Heart left ventricle (tissue), 16 donors: ENCODE results near the gene THSD4. TPM values are rescaled to one million over a fixed set of nuclear protein-coding genes. Genes with fewer than 3 reads are reported as not detected.
"Not testable (repeated sequence)": the region's sequence is repeated elsewhere in the genome, so short reads cannot be mapped to it uniquely, and the experiment has no call there.

Experiments
- ATAC-seq, 4 donors: fragments of 200-7000 bp; cut with Tn5 transposase; one replicate each; pipeline ENCODE4 v1.9.1; 2020 to 2022; ENCODE audit warnings: moderate library complexity in 4 of 4, mild to moderate bottlenecking in 3 of 4, moderate number of reproducible peaks in 1 of 4
- DNase-seq, 5 donors: peaks; one replicate each; pipeline ENCODE4 v3.0.0-alpha.2; 2020
- H3K27ac ChIP-seq, 12 donors: fragments of 200-600 bp; sonication (generic) in 4 of 12; one replicate each; pipeline versions ENCODE4 v1.5.0 to v1.8.0; 2016 to 2022; ENCODE audit warnings: mild to moderate bottlenecking in 2 of 12
- H3K27me3 ChIP-seq, 9 donors: fragments of 200-600 bp; sonication (generic) in 2 of 9; one replicate each; pipeline versions ENCODE4 v1.5.1 to v1.8.0; 2016 to 2022; ENCODE audit warnings: mild to moderate bottlenecking in 3 of 9
- H3K36me3 ChIP-seq, 9 donors: fragments of 200-600 bp; sonication (generic) in 2 of 9; one replicate each; pipeline versions ENCODE4 v1.5.0 to v1.8.0; 2018 to 2022; ENCODE audit warnings: mild to moderate bottlenecking in 2 of 9
- H3K4me1 ChIP-seq, 12 donors: fragments of 200-600 bp; sonication (generic) in 4 of 12; one replicate each; pipeline versions ENCODE4 v1.5.0 to v1.8.0; 2016 to 2022; ENCODE audit warnings: mild to moderate bottlenecking in 3 of 12
- H3K4me3 ChIP-seq, 12 donors: fragments of 200-600 bp; sonication (generic) in 4 of 12; one replicate each; pipeline versions ENCODE4 v1.5.0 to v1.8.0; 2017 to 2022; ENCODE audit warnings: mild to moderate bottlenecking in 9 of 12, moderate library complexity in 4 of 12
- H3K9me3 ChIP-seq, 12 donors: fragments of 200-600 bp; sonication (generic) in 4 of 12; one replicate each; pipeline versions ENCODE4 v1.5.0 to v1.8.0; 2016 to 2022; ENCODE audit warnings: mild to moderate bottlenecking in 1 of 12
- CTCF ChIP-seq, 12 donors: fragments of 200-600 bp; sonication (generic) in 4 of 12; IDR thresholded peaks; one replicate each; pipeline versions ENCODE4 v1.5.0 to v1.8.0; 2018 to 2022; ENCODE audit warnings: antibody characterized with exemption in 12 of 12, mild to moderate bottlenecking in 5 of 12
- POLR2A ChIP-seq, 2 donors: fragments of 450-650 bp; IDR thresholded peaks; one replicate each; pipeline ENCODE4 v1.6.1; 2017; ENCODE audit warnings: antibody characterized with exemption in 2 of 2, mild to moderate bottlenecking in 2 of 2, moderate library complexity in 2 of 2
- WGBS, 4 donors: extraction: QIAGEN DNeasy Blood & Tissue Kit in 2 of 4; methylation state at CpG; one replicate each; pipeline versions ENCODE4 v1.1.5 to v1.1.7; 2013 to 2018; 5-methylcytosine and 5-hydroxymethylcytosine counted together
- intact Hi-C, 10 donors: fragments of 100-400 bp; cut with DNase I; formaldehyde crosslinking; loops; one replicate each; pipeline versions ENCODE4 v1.11.1 to v1.14.2; 2022
- polyA plus RNA-seq, 2 donors: library from polyadenylated mRNA; stranded (reverse); fragments of 200-250 nt; gene quantifications; one replicate each; pipeline ENCODE4 v1.2.3, GENCODE V29; 2013
- total RNA-seq, 9 donors: library from RNA; depleted of rRNA in 2 of 9; stranded (reverse); fragments of >200 nt in 2 of 9; fragmentation: NEBNext Ultra II Directional in 3 of 9; extraction: Animal tissue kit (Norgen Biotek cat#: 25700) in 3 of 9; gene quantifications; one replicate each; pipeline versions ENCODE4 v1.1.0 to v1.2.4, GENCODE V29; 2016 to 2023
- donor health status: ischemic (EF 13 %, LVEDD 7.1; RV severe dilation, severe dysfunction).
- donor health status: healthy with polysubstance abuse.
- donor health status: DM: no; HTN: yes; CAD: no.
- donor health status: DM: no; HTN: no; CAD: no.
- donor health status: ischemic (EF 25% LVEDD 6.9; RV normal size, moderate dysfunction).
- donor health status: ischemic (EF 25% LVEDD 5.7; RV mildly dilated, moderate dysfunction).
- donor health status: healthy.
- donor health status: DM: yes; HTN: yes; CAD: no.
- donor health status: ischemic (EF 35%, LVEDD 5.7; RV mildly dilated, moderate dysfunction).
- donor health status: nonischemic (EF 11% LVEDD 7.7; RV severe dilation, severe dysfunction).
- donor health status: DM: yes; HTN: yes; CAD: no.
- donor health status: PGD.
- donor health status: ischemic (EF 29% LVEDD 5.4; RV normal size, mild dysfunction).
- donor health status: nonischemic (EF 23%, LVEDD 6.1; RV moderate dilation, normal function).

The THSD4 gene
- total and polyA plus RNA-seq, 11 donors, result 32.6 to 206 (median 93.2) TPM

DNA sequence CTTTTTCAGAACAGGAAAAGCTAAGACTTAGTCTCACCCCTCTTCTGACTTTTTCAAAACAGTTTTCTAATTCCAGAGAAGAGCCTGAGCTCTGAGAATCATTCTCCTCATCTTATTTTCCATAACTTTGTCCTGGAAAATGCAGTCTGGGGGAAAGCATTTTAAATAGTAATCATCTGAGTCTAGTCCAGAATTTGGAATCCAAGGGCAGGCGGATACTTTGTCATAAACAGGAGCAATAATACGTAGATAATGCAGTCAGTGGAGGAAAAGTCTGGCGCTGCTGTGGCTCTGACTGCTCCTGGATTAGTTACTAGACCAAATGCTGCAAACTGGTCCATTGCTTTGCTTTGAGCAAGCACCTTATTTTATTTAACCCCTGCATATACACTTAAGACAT is 285.0 kb downstream of the THSD4 start:
- TF ChIP-seq POLR2A (IDR thresholded peaks at IDR 0.05) (no peak), CTCF (IDR thresholded peaks at IDR 0.05) (no peak)
- H3K27me3 ChIP-seq, result no peaks in the 10 kb centered on the region
- peak; percentile 39 to 49 (median 46) for ATAC-seq
- peaks cover 0 to 22% (median 6%) of the 10 kb centered on the region in 12 donors for H3K4me1 ChIP-seq
- WGBS, 4 donors, result 29 to 38% (median 34%) methylated on average over 3 of the region's 3 CpGs
- H3K27ac ChIP-seq, result peak overlapping the region in 8 of 12 donors; percentile 2 to 70 (median 50)
- DNase-seq, result no peak
- intact Hi-C loops, result no loop called here
- H3K4me3 ChIP-seq, result no peak overlapping the region
- H3K9me3 ChIP-seq, result no peaks in the 10 kb centered on the region
- H3K36me3 ChIP-seq, result no peaks in the 10 kb centered on the region

- H3K4me3 ChIP-seq, DNase-seq, H3K9me3 ChIP-seq, H3K27me3 ChIP-seq, intact Hi-C loops, ATAC-seq, H3K36me3 ChIP-seq: not testable (repeated sequence)
- 85 to 96% (median 95%) methylated on average over 3 of the region's 3 CpGs for WGBS, 4 donors
- Histone ChIP-seq H3K27ac (peak overlapping the region in 1 of 12 donors; percentile 68), H3K4me1 (peaks cover 0 to 18% (median 6%) of the 10 kb centered on the region in 12 donors)
Observed at GRCh38 chr15:71401728-71402127, 286.5 kb downstream of the THSD4 start.

DNA sequence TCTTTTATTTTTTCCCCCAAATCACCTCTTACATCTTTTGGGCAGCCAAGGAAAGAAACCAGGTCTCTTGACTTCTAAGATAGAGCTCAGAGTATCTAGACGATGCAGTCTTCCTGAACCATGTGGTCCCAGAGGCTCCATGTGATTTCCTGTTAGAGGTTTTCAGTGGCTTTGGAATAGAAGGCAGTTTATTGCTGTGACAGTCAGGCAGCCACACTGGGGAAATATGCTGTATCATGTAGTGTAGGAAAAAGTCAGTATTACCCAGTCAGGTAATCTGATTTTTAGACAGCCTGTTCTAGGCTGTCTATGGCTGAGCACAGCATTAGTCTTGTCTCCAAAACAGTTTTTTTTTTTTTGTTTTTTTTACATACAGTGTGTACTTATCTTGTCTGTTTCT is 294.3 kb downstream of the THSD4 start:
- no peak overlapping the region for H3K4me3 ChIP-seq
- TF ChIP-seq POLR2A (IDR thresholded peaks at IDR 0.05), result no peak
- TF ChIP-seq CTCF (IDR thresholded peaks at IDR 0.05), result no peak
- intact Hi-C loops, result no loop called here
- H3K4me1 ChIP-seq, result peaks cover 0 to 52% (median 23%) of the 10 kb centered on the region in 12 donors
- DNase-seq, result no peak
- H3K9me3 ChIP-seq, result no peaks in the 10 kb centered on the region
- H3K27ac ChIP-seq, result peak overlapping the region in 4 of 12 donors; percentile 9 to 46 (median 26)
- no peaks in the 10 kb centered on the region for H3K36me3 ChIP-seq
- ATAC-seq, result peak in 2 of 4 donors; percentile 12 to 25
- no peaks in the 10 kb centered on the region for H3K27me3 ChIP-seq
- WGBS, 4 donors, result 0 to 5% (median 3%) methylated on average over 1 of the region's 1 CpG

DNA sequence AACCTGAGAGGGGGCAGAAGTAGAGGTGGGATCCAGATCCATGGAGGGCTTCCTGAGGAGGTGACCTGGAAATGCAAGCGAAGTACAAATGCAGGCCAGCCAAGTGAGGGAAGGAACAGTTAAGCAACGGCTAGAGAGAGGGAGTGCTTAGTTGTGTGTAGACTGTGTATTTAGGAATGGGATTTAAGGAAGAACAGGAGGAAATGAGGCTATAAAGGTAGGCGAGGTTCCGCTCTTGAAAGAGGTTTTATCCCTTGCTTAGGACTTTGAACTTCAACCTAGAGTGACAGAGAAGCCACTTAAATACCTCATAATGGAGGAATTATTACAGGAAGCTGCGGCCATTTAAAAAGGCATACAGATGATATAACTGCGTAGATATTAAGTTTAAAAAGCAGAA is 295.1 kb downstream of the THSD4 start:
- Histone ChIP-seq H3K4me1 (peaks cover 0 to 56% (median 23%) of the 10 kb centered on the region in 12 donors), H3K4me3 (no peak overlapping the region), H3K27ac (peak overlapping the region in 3 of 12 donors; percentile 10 to 46 (median 41)), H3K36me3 (no peaks in the 10 kb centered on the region), H3K27me3 (no peaks in the 10 kb centered on the region), H3K9me3 (no peaks in the 10 kb centered on the region)
- no peak for ATAC-seq
- 87 to 95% (median 91%) methylated on average over 6 of the region's 6 CpGs for WGBS, 4 donors
- intact Hi-C loops, result loop anchor here in 2 of 10 donors (10.0 kb wide), 1 partner anchor 76 kb away; no protein-coding TSS in a partner anchor
- TF ChIP-seq CTCF (IDR thresholded peaks at IDR 0.05) (no peak), POLR2A (IDR thresholded peaks at IDR 0.05) (no peak)
- DNase-seq, result no peak
